Fibroblast of lung (primary cell): ENCODE results near the gene CECR2.

Experiments
- EZH2 ChIP-seq: IDR thresholded peaks from 2 replicates; pipeline ENCODE4 v1.5.1; 2012; ENCODE audit warnings: low read length, control low read depth, mild to moderate bottlenecking; ENCODE audit errors: missing control alignments
- TF ChIP-seq, protein P1 (sequence below), 2 donors: IDR thresholded peaks in 1 of 2; conservative IDR thresholded peaks in 1 of 2; 1 replicate in 1 of 2; 2 replicates in 1 of 2; pipeline ENCODE4 v1.5.1; 2011 to 2012; ENCODE audit warnings: low read length in 2 of 2, control low read depth in 1 of 2, inconsistent platforms in 1 of 2, low read depth in 1 of 2, mild to moderate bottlenecking in 1 of 2

DNA sequence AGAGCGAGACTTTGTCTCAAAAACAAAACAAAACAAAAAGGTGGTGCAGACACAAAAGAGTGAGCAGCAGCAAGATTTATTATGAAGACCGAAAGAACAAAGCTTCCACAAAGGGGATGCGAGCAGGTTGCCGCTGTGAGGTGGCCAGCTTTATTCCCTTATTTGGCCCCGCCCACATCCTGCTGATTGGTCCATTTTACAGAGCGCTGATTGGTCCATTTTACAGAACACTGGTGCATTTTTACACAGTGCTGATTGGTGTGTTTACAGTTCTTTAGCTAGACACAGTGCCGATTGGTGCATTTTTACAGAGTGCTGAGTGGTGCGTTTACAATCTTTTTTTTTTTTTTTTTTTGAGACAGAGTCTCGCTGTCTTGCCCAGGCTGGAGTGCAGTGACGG, 77.4 kb downstream of the CECR2 start:
- TF ChIP-seq, protein P1, sequence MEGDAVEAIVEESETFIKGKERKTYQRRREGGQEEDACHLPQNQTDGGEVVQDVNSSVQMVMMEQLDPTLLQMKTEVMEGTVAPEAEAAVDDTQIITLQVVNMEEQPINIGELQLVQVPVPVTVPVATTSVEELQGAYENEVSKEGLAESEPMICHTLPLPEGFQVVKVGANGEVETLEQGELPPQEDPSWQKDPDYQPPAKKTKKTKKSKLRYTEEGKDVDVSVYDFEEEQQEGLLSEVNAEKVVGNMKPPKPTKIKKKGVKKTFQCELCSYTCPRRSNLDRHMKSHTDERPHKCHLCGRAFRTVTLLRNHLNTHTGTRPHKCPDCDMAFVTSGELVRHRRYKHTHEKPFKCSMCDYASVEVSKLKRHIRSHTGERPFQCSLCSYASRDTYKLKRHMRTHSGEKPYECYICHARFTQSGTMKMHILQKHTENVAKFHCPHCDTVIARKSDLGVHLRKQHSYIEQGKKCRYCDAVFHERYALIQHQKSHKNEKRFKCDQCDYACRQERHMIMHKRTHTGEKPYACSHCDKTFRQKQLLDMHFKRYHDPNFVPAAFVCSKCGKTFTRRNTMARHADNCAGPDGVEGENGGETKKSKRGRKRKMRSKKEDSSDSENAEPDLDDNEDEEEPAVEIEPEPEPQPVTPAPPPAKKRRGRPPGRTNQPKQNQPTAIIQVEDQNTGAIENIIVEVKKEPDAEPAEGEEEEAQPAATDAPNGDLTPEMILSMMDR (conservative IDR thresholded peaks at IDR 0.05 in 1 of 2, IDR thresholded peaks at IDR 0.05 in 1 of 2; ENCODE audit: low read depth in 1 of 2, low read length in 2 of 2): no peak
- TF ChIP-seq EZH2: no peak
